ENCODE measurements around the gene ERN1.
"Not testable (repeated sequence)": the region's sequence is repeated elsewhere in the genome, so short reads cannot be mapped to it uniquely, and the experiment has no call there.

The ERN1 gene

GRCh38 chr17:64129765-64130558 is at the start of gene ERN1:
ERN1 (minus strand) TSS chr17:64130144; CDS start chr17:64130029, 115 bp downstream.
- no peak for FAIRE-seq

GRCh38 chr17:64179024-64179423 is 49.1 kb upstream of the ERN1 start:
- not testable (repeated sequence) for FAIRE-seq

- FAIRE-seq: no peak
These were observed 48.3 kb upstream of the ERN1 start for GRCh38 chr17:64178011-64178825.

- FAIRE-seq: no peak
These were observed 47.5 kb upstream of the ERN1 start for GRCh38 chr17:64177311-64178010.

- no peak for FAIRE-seq
These were observed 46.6 kb upstream of the ERN1 start for GRCh38 chr17:64176556-64176955.

- FAIRE-seq: no peak
These were observed 44.9 kb upstream of the ERN1 start for GRCh38 chr17:64174686-64175456.

- FAIRE-seq: no peak
These were observed 43.7 kb upstream of the ERN1 start for GRCh38 chr17:64173646-64174045.

- no peak for FAIRE-seq
These were observed 42.6 kb upstream of the ERN1 start for GRCh38 chr17:64172510-64172909.

- FAIRE-seq: no peak
These were observed 41.1 kb upstream of the ERN1 start for GRCh38 chr17:64171041-64171440.

- FAIRE-seq: no peak
These were observed 40.3 kb upstream of the ERN1 start for GRCh38 chr17:64170286-64170685.

GRCh38 chr17:64167666-64168065 is 37.7 kb upstream of the ERN1 start:
- not testable (repeated sequence) for FAIRE-seq

- no peak for FAIRE-seq
These were observed 36.9 kb upstream of the ERN1 start for GRCh38 chr17:64166876-64167275.

- no peak for FAIRE-seq
These were observed 35.4 kb upstream of the ERN1 start for GRCh38 chr17:64165347-64165746.

- no peak for FAIRE-seq
These were observed 34.8 kb upstream of the ERN1 start for GRCh38 chr17:64164596-64165285.

- no peak for FAIRE-seq
These were observed 33.5 kb upstream of the ERN1 start for GRCh38 chr17:64163468-64163867.

GRCh38 chr17:64162554-64162953 is 32.6 kb upstream of the ERN1 start:
- FAIRE-seq: no peak

- no peak for FAIRE-seq
These were observed 31.6 kb upstream of the ERN1 start for GRCh38 chr17:64161380-64162176.

- FAIRE-seq: no peak
These were observed 30.4 kb upstream of the ERN1 start for GRCh38 chr17:64160378-64160777.

GRCh38 chr17:64158831-64159590 is 29.1 kb upstream of the ERN1 start:
- FAIRE-seq: no peak

- FAIRE-seq: no peak
These were observed 28.5 kb upstream of the ERN1 start for GRCh38 chr17:64158406-64158805.
